ENCODE measurements around the gene BABAM2. TPM values are rescaled to one million over a fixed set of nuclear protein-coding genes. Genes with fewer than 3 reads are reported as not detected.

Gene BABAM2
- total RNA-seq, 1 donor from 2014 or later: 43.5 TPM

- Mint-ChIP-seq H3K27me3 (ENCODE audit: low read depth) (no peaks in the 10 kb centered on the region), H3K4me1 (peaks cover 1% of the 10 kb centered on the region), H3K9me3 (no peaks in the 10 kb centered on the region), H3K4me3 (no peak overlapping the region), H3K36me3 (peaks cover 4% of the 10 kb centered on the region), H3K27ac (no peak overlapping the region)
- TF ChIP-seq CTCF (IDR thresholded peaks at IDR 0.05; ENCODE audit: unreplicated experiment): no peak
- no peak for DNase-seq (ENCODE audit: low spot score in 2 of 2, unreplicated experiment in 2 of 2)
Observed at GRCh38 chr2:28035163-28035690, 144.7 kb downstream of the BABAM2 start.

GRCh38 chr2:28035816-28036215, 145.3 kb downstream of the BABAM2 start:
- Mint-ChIP-seq H3K9me3 (no peaks in the 10 kb centered on the region), H3K27ac (no peak overlapping the region), H3K27me3 (ENCODE audit: low read depth) (no peaks in the 10 kb centered on the region), H3K4me3 (no peak overlapping the region), H3K4me1 (peaks cover 1% of the 10 kb centered on the region), H3K36me3 (peaks cover 4% of the 10 kb centered on the region)
- no peak for DNase-seq (ENCODE audit: low spot score in 2 of 2, unreplicated experiment in 2 of 2)
- no peak for TF ChIP-seq CTCF (IDR thresholded peaks at IDR 0.05; ENCODE audit: unreplicated experiment)

GRCh38 chr2:28036307-28036706, 145.8 kb downstream of the BABAM2 start:
- Mint-ChIP-seq H3K9me3 (no peaks in the 10 kb centered on the region), H3K27ac (no peak overlapping the region), H3K27me3 (ENCODE audit: low read depth) (no peaks in the 10 kb centered on the region), H3K4me3 (no peak overlapping the region), H3K4me1 (peaks cover 1% of the 10 kb centered on the region), H3K36me3 (peaks cover 4% of the 10 kb centered on the region)
- no peak for TF ChIP-seq CTCF (IDR thresholded peaks at IDR 0.05; ENCODE audit: unreplicated experiment)
- no peak for DNase-seq (ENCODE audit: low spot score in 2 of 2, unreplicated experiment in 2 of 2)

GRCh38 chr2:28038722-28039121, 148.2 kb downstream of the BABAM2 start:
- TF ChIP-seq CTCF (IDR thresholded peaks at IDR 0.05; ENCODE audit: unreplicated experiment): no peak
- H3K9me3 Mint-ChIP-seq: no peaks in the 10 kb centered on the region
- no peaks in the 10 kb centered on the region for H3K4me1 Mint-ChIP-seq
- H3K27ac Mint-ChIP-seq: no peak overlapping the region
- DNase-seq (ENCODE audit: low spot score in 2 of 2, unreplicated experiment in 2 of 2): no peak
- no peaks in the 10 kb centered on the region for H3K27me3 Mint-ChIP-seq (ENCODE audit: low read depth)
- H3K4me3 Mint-ChIP-seq: no peak overlapping the region
- H3K36me3 Mint-ChIP-seq: peaks cover 4% of the 10 kb centered on the region

GRCh38 chr2:28045676-28046351, 155.3 kb downstream of the BABAM2 start:
- no peaks in the 10 kb centered on the region for H3K27me3 Mint-ChIP-seq (ENCODE audit: low read depth)
- DNase-seq (ENCODE audit: low spot score in 2 of 2, unreplicated experiment in 2 of 2): no peak
- peaks cover 12% of the 10 kb centered on the region for H3K4me1 Mint-ChIP-seq
- H3K9me3 Mint-ChIP-seq: no peaks in the 10 kb centered on the region
- no peak overlapping the region for H3K27ac Mint-ChIP-seq
- TF ChIP-seq CTCF (IDR thresholded peaks at IDR 0.05; ENCODE audit: unreplicated experiment): no peak
- no peak overlapping the region for H3K4me3 Mint-ChIP-seq
- no peaks in the 10 kb centered on the region for H3K36me3 Mint-ChIP-seq

Data from mesothelial cell of epicardium (in vitro differentiated cells).